ENCODE data around the gene ZNF267.

ZNF267 gene

GRCh38 chr16:31875928-31876547 lies 2.4 kb downstream of the ZNF267 start:
- H3K4me3 ChIP-seq (ENCODE audit: low read depth, low read length), result no peak overlapping the region
- TF ChIP-seq TCF7L2 (IDR thresholded peaks at IDR 0.05; ENCODE audit: borderline replicate concordance, low read depth, low read length) (no peak), ZNF514 (tag by site-specific recombination; IDR thresholded peaks at IDR 0.05) (no peak), PRDM1 (tag by site-specific recombination; IDR thresholded peaks at IDR 0.05) (0 out of 2 replicates have a peak, but pooled peaks have one; percentile 25)
- TF ChIP-seq, protein P1, sequence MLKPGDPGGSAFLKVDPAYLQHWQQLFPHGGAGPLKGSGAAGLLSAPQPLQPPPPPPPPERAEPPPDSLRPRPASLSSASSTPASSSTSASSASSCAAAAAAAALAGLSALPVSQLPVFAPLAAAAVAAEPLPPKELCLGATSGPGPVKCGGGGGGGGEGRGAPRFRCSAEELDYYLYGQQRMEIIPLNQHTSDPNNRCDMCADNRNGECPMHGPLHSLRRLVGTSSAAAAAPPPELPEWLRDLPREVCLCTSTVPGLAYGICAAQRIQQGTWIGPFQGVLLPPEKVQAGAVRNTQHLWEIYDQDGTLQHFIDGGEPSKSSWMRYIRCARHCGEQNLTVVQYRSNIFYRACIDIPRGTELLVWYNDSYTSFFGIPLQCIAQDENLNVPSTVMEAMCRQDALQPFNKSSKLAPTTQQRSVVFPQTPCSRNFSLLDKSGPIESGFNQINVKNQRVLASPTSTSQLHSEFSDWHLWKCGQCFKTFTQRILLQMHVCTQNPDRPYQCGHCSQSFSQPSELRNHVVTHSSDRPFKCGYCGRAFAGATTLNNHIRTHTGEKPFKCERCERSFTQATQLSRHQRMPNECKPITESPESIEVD (tag by site-specific recombination; IDR thresholded peaks at IDR 0.05), result 0 out of 2 replicates have a peak, but pooled peaks have one; percentile 0
- H3K27ac ChIP-seq (ENCODE audit: extremely low read depth, low read depth, low read length), result no peak overlapping the region
- no peaks in the 10 kb centered on the region for H3K9me3 ChIP-seq (ENCODE audit: control insufficient read depth, insufficient read depth, low read depth, low read length)
- H3K4me1 ChIP-seq (ENCODE audit: control insufficient read depth, insufficient read depth, low read length), result peaks cover 25% of the 10 kb centered on the region
- ChIA-PET CTCF (no interaction called here), POLR2A (interaction anchor here (1.6 kb wide), 1 partner anchor 163 kb away, joined by 4 read pairs; a partner anchor contains a TSS)
- H3K36me3 ChIP-seq (ENCODE audit: control insufficient read depth in 2 of 2, insufficient read depth in 1 of 2, low read length in 2 of 2), result peaks cover 0 to 17% of the 10 kb centered on the region in 2 experiments; a peak in 2 of 3 replicates

DNA sequence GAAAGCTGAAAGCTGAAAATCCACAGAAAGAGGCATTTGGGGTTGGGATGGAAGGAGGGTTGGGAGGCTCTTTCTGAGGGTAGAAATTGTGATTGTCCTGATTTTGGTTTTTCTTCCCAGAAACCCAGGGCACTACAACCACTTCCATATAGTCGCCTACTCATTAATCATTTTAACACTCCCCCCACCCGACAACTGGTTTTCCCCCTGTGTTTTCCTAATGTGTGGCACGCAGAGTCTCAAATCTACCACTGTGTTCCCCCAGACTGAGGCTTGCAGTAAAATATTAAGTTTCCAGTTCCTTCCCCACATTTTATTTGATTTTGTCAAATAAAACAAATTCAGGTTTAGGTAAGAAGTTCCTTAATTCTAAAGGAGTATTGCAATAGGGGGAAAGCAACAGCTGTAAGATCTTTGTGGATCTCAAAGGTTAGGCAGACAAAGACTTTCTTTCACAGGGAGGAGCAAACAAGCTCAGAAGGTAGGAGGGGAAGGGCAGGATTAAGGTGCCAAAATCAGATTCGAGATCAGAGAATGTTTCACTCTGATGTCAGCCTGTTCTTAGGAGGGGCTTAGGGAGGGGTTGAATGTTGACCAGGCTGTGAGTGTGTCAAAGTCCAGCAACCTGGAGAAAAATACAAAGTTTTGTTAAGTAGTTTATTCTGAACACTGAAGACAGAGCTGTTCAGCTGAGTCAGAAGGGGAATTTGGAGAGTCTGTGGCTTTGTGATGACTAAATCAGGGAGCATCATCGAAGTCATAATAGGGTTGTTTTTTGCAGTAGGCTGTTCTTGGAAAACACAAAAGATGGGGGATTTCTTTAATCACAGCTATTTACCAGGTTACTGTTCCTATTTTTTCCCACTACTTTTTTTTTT lies 3.6 kb downstream of the ZNF267 start:
- no peak overlapping the region for H3K27ac ChIP-seq (ENCODE audit: extremely low read depth, low read depth, low read length)
- peaks cover 0 to 24% of the 10 kb centered on the region in 2 experiments; a peak in 2 of 3 replicates for H3K36me3 ChIP-seq (ENCODE audit: control insufficient read depth in 2 of 2, insufficient read depth in 1 of 2, low read length in 2 of 2)
- POLR2A ChIA-PET, result interaction anchor here (1.6 kb wide), 1 partner anchor 164 kb away, joined by 4 read pairs; a partner anchor contains a TSS
- CTCF ChIA-PET, result interaction anchor here (0.7 to 0.9 kb wide), 2 partner anchors 9 to 47 kb away, joined by 4 to 5 read pairs; no protein-coding TSS in a partner anchor
- peaks cover 25% of the 10 kb centered on the region for H3K4me1 ChIP-seq (ENCODE audit: control insufficient read depth, insufficient read depth, low read length)
- H3K4me3 ChIP-seq (ENCODE audit: low read depth, low read length), result no peak overlapping the region
- TF ChIP-seq ZBTB17 (tag by site-specific recombination; IDR thresholded peaks at IDR 0.05) (peak; percentile 72), ZNF677 (tag by site-specific recombination; IDR thresholded peaks at IDR 0.05) (0 out of 2 replicates have a peak, but pooled peaks have one; percentile 18), ZBTB7A (tag by site-specific recombination; IDR thresholded peaks at IDR 0.05; ENCODE audit: low read depth) (no peak), SP3 (tag by site-specific recombination; IDR thresholded peaks at IDR 0.05) (no peak), ZNF791 (tag by site-specific recombination; IDR thresholded peaks at IDR 0.05) (no peak), ZNF112 (tag by site-specific recombination; IDR thresholded peaks at IDR 0.05) (no peak), SP7 (tag by site-specific recombination; IDR thresholded peaks at IDR 0.05) (peak; percentile 19; the same call in 1 of the 2 replicates), MZF1 (tag by site-specific recombination; IDR thresholded peaks at IDR 0.05; ENCODE audit: borderline replicate concordance) (no peak), ZNF426 (tag by site-specific recombination; IDR thresholded peaks at IDR 0.05) (no peak), ZNF660 (tag by site-specific recombination; IDR thresholded peaks at IDR 0.05) (0 out of 2 replicates have a peak, but pooled peaks have one; percentile 32), KLF17 (tag by site-specific recombination; IDR thresholded peaks at IDR 0.05) (0 out of 2 replicates have a peak, but pooled peaks have one; percentile 57), KLF1 (tag by site-specific recombination; IDR thresholded peaks at IDR 0.05) (0 out of 2 replicates have a peak, but pooled peaks have one; percentile 11), ZNF629 (tag by site-specific recombination; IDR thresholded peaks at IDR 0.05) (peak; percentile 23; the same call in 1 of the 2 replicates), KLF7 (tag by site-specific recombination; IDR thresholded peaks at IDR 0.05; ENCODE audit: borderline replicate concordance) (no peak), ZNF394 (tag by site-specific recombination; IDR thresholded peaks at IDR 0.05; ENCODE audit: borderline replicate concordance) (0 out of 2 replicates have a peak, but pooled peaks have one; percentile 8)
- TF ChIP-seq, protein P2, sequence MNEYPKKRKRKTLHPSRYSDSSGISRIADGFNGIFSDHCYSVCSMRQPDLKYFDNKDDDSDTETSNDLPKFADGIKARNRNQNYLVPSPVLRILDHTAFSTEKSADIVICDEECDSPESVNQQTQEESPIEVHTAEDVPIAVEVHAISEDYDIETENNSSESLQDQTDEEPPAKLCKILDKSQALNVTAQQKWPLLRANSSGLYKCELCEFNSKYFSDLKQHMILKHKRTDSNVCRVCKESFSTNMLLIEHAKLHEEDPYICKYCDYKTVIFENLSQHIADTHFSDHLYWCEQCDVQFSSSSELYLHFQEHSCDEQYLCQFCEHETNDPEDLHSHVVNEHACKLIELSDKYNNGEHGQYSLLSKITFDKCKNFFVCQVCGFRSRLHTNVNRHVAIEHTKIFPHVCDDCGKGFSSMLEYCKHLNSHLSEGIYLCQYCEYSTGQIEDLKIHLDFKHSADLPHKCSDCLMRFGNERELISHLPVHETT (tag by site-specific recombination; IDR thresholded peaks at IDR 0.05), result no peak
- H3K9me3 ChIP-seq (ENCODE audit: control insufficient read depth, insufficient read depth, low read depth, low read length), result no peaks in the 10 kb centered on the region
